Liver (tissue), 9 donors: ENCODE data around the gene SCNN1A. TPM values are rescaled to one million over a fixed set of nuclear protein-coding genes. Genes with fewer than 3 reads are reported as not detected.

Experiments used
- DNase-seq: peaks from one replicate; pipeline ENCODE4 v3.0.0-alpha.2; 2017; ENCODE audit warnings: low spot score
- H3K27ac ChIP-seq, 2 donors: one replicate each; pipeline ENCODE4 v1.7.0; 2013; ENCODE audit warnings: inconsistent platforms in 2 of 2, low read length in 2 of 2, control low read depth in 1 of 2, low read depth in 1 of 2, mild to moderate bottlenecking in 1 of 2
- H3K27me3 ChIP-seq, 4 donors: one replicate each; pipeline versions ENCODE4 v1.6.1 to v1.7.0; 2013; ENCODE audit warnings: low read length in 3 of 4, inconsistent platforms in 1 of 4, mild to moderate bottlenecking in 1 of 4, moderate library complexity in 1 of 4; ENCODE audit not compliant: control insufficient read depth in 4 of 4, insufficient read depth in 4 of 4
- H3K36me3 ChIP-seq, 4 donors: one replicate each; pipeline versions ENCODE4 v1.6.1 to v1.7.0; 2013; ENCODE audit warnings: low read length in 3 of 4, mild to moderate bottlenecking in 3 of 4, low read depth in 1 of 4, moderate library complexity in 1 of 4; ENCODE audit not compliant: control insufficient read depth in 4 of 4, insufficient read depth in 3 of 4
- H3K4me1 ChIP-seq, 4 donors: one replicate each; pipeline versions ENCODE4 v1.6.1 to v1.7.0; 2013; ENCODE audit warnings: low read length in 3 of 4, mild to moderate bottlenecking in 3 of 4, moderate library complexity in 1 of 4; ENCODE audit not compliant: control insufficient read depth in 4 of 4, insufficient read depth in 4 of 4
- H3K4me3 ChIP-seq, 3 donors: one replicate each; pipeline versions ENCODE4 v1.6.1 to v1.7.0; 2013; ENCODE audit warnings: low read length in 3 of 3, control low read depth in 1 of 3, low read depth in 1 of 3, mild to moderate bottlenecking in 1 of 3
- H3K9ac ChIP-seq, 2 donors: one replicate each; pipeline ENCODE4 v1.7.0; 2013; ENCODE audit warnings: low read length in 2 of 2, mild to moderate bottlenecking in 2 of 2, moderate library complexity in 2 of 2, control low read depth in 1 of 2, low read depth in 1 of 2
- H3K9me3 ChIP-seq, 4 donors: one replicate each; pipeline versions ENCODE4 v1.6.1 to v1.7.0; 2013; ENCODE audit warnings: low read length in 3 of 4; ENCODE audit not compliant: control insufficient read depth in 4 of 4
- CTCF ChIP-seq: fragments of 150-350 bp; IDR thresholded peaks from 2 replicates; pipeline ENCODE4 v1.5.1; 2017; ENCODE audit warnings: improper control_type of control experiment, low read depth, low read length; ENCODE audit not compliant: missing input control
- EGR1 ChIP-seq, 2 donors: IDR thresholded peaks; 2 replicates each; pipeline ENCODE4 v1.6.1; 2016 to 2018; ENCODE audit warnings: antibody characterized with exemption in 2 of 2, low read depth in 2 of 2
- FOXA1 ChIP-seq: IDR thresholded peaks from 2 replicates; pipeline ENCODE4 v1.6.1; 2016; ENCODE audit warnings: antibody characterized with exemption
- HNF4A ChIP-seq, 2 donors: conservative IDR thresholded peaks; 2 replicates each; pipeline ENCODE4 v1.6.1; 2016; ENCODE audit warnings: antibody characterized with exemption in 2 of 2, mild to moderate bottlenecking in 2 of 2
- JUND ChIP-seq, 2 donors: IDR thresholded peaks; 2 replicates each; pipeline ENCODE4 v1.6.1; 2016; ENCODE audit warnings: antibody characterized with exemption in 2 of 2
- MAX ChIP-seq: IDR thresholded peaks from 2 replicates; pipeline ENCODE4 v1.6.1; 2016; ENCODE audit warnings: antibody characterized with exemption
- NR2F2 ChIP-seq: IDR thresholded peaks from 2 replicates; pipeline ENCODE4 v1.6.1; 2016; ENCODE audit warnings: antibody characterized with exemption
- RAD21 ChIP-seq, 2 donors: IDR thresholded peaks; 2 replicates each; pipeline ENCODE4 v1.6.1; 2016; ENCODE audit warnings: antibody characterized with exemption in 2 of 2, mild to moderate bottlenecking in 2 of 2
- REST ChIP-seq: IDR thresholded peaks from 2 replicates; pipeline ENCODE4 v1.6.1; 2016; ENCODE audit warnings: antibody characterized with exemption, mild to moderate bottlenecking
- RXRA ChIP-seq, 2 donors: IDR thresholded peaks; 2 replicates each; pipeline ENCODE4 v1.6.1; 2017 to 2018; ENCODE audit warnings: antibody characterized with exemption in 2 of 2, mild to moderate bottlenecking in 1 of 2
- SP1 ChIP-seq: IDR thresholded peaks from 2 replicates; pipeline ENCODE4 v1.6.1; 2018; ENCODE audit warnings: antibody characterized with exemption, mild to moderate bottlenecking
- TAF1 ChIP-seq: conservative IDR thresholded peaks from 2 replicates; pipeline ENCODE4 v1.6.1; 2016; ENCODE audit warnings: antibody characterized with exemption, mild to moderate bottlenecking
- YY1 ChIP-seq: IDR thresholded peaks from 2 replicates; pipeline ENCODE4 v1.6.1; 2016; ENCODE audit warnings: antibody characterized with exemption, mild to moderate bottlenecking
- WGBS: extraction: QIAGEN DNeasy Blood & Tissue Kit; methylation state at CpG from one replicate; pipeline ENCODE4 v1.1.7; 2013; 5-methylcytosine and 5-hydroxymethylcytosine counted together
- polyA plus RNA-seq, 2 donors: library from polyadenylated mRNA; stranded (reverse) in 1 of 2; unstranded in 1 of 2; fragments of 200-250 nt in 1 of 2; fragments of >200 nt in 1 of 2; fragmentation: Nextera tagmentation in 1 of 2; extraction: Ambion mirVana in 1 of 2; gene quantifications; one replicate each; pipeline versions ENCODE4 v1.2.1 to v1.2.3, GENCODE V29; 2013 to 2015
- total RNA-seq, 2 donors: library from RNA; depleted of rRNA; stranded (reverse); fragments of >200 nt; gene quantifications; one replicate each; pipeline ENCODE4 v1.2.3, GENCODE V29; 2014
- donor health status: healthy.
- donor health status: healthy.
- donor health status: healthy.
- donor health status: healthy.
- donor health status: healthy.

Gene SCNN1A
- total and polyA plus RNA-seq, 4 donors = 0.47 to 7.7 (median 2.9) TPM

GRCh38 chr12:6328045-6328779 lies 47.2 kb downstream of the SCNN1A start:
- Histone ChIP-seq H3K27me3 (no peaks in the 10 kb centered on the region), H3K36me3 (peaks cover 29 to 51% (median 42%) of the 10 kb centered on the region in 4 donors), H3K4me3 (no peak overlapping the region), H3K27ac (no peak overlapping the region), H3K9ac (no peak overlapping the region), H3K9me3 (no peaks in the 10 kb centered on the region), H3K4me1 (peaks cover 2 to 44% (median 19%) of the 10 kb centered on the region in 4 donors)
- WGBS = 87% methylated on average over 10 of the region's 10 CpGs
- TF ChIP-seq YY1 = no peak
- no peak for TF ChIP-seq REST
- no peak for DNase-seq

- DNase-seq = no peak
- H3K9ac ChIP-seq = no peak overlapping the region
- H3K9me3 ChIP-seq = no peaks in the 10 kb centered on the region
- TF ChIP-seq MAX (no peak), FOXA1 (no peak), SP1 (no peak), HNF4A (conservative IDR thresholded peaks at IDR 0.05) (no peak)
- H3K36me3 ChIP-seq = peaks cover 25 to 43% (median 35%) of the 10 kb centered on the region in 4 donors
- peaks cover 6 to 49% (median 22%) of the 10 kb centered on the region in 4 donors for H3K4me1 ChIP-seq
- WGBS = 76% methylated on average over 33 of the region's 33 CpGs
- H3K4me3 ChIP-seq = no peak overlapping the region
- H3K27me3 ChIP-seq = no peaks in the 10 kb centered on the region
- H3K27ac ChIP-seq = no peak overlapping the region
Measured at GRCh38 chr12:6327229-6328041, 47.9 kb downstream of the SCNN1A start.

GRCh38 chr12:6326316-6327228 lies 48.8 kb downstream of the SCNN1A start:
- Histone ChIP-seq H3K27me3 (no peaks in the 10 kb centered on the region), H3K36me3 (peaks cover 23 to 39% (median 33%) of the 10 kb centered on the region in 4 donors), H3K9me3 (no peaks in the 10 kb centered on the region), H3K4me3 (no peak overlapping the region), H3K9ac (no peak overlapping the region), H3K4me1 (peaks cover 6 to 55% (median 24%) of the 10 kb centered on the region in 4 donors), H3K27ac (peak overlapping the region; percentile 10 to 14)
- DNase-seq = no peak
- 57% methylated on average over 21 of the region's 21 CpGs for WGBS
- TF ChIP-seq NR2F2 (no peak), JUND (IDR thresholded peaks at IDR 0.05) (no peak), RAD21 (IDR thresholded peaks at IDR 0.05) (peak; percentile 80 to 88), REST (no peak), TAF1 (no peak), RXRA (IDR thresholded peaks at IDR 0.05) (peak in 1 of 2 donors; percentile 20), FOXA1 (no peak), MAX (no peak), EGR1 (IDR thresholded peaks at IDR 0.05; ENCODE audit: low read depth in 2 of 2) (no peak), CTCF (peak; percentile 47), HNF4A (conservative IDR thresholded peaks at IDR 0.05) (no peak)
